Measurements from ENCODE around the gene FLVCR2. TPM values are rescaled to one million over a fixed set of nuclear protein-coding genes. Genes with fewer than 3 reads are reported as not detected.

The FLVCR2 gene
- polyA plus RNA-seq, 3 donors = 13.2 to 36.6 (median 16.3) TPM

GRCh38 chr14:75562489-75562888, 15.9 kb upstream of the FLVCR2 start:
- TF ChIP-seq CTCF (IDR thresholded peaks at IDR 0.05) = no peak
- H3K4me3 Mint-ChIP-seq = no peak overlapping the region
- H3K4me1 ChIP-seq (ENCODE audit: control insufficient read depth in 1 of 2, insufficient read depth in 2 of 2, low read length in 2 of 2) = peaks cover 22 to 26% of the 10 kb centered on the region in 2 donors
- no peaks in the 10 kb centered on the region for H4K20me1 ChIP-seq (ENCODE audit: insufficient read depth, low read length)
- H3K27ac ChIP-seq (ENCODE audit: low read depth in 1 of 2, low read length in 2 of 2) = no peak overlapping the region
- no peak overlapping the region for H3K4me3 ChIP-seq (replicated peaks in 1 of 3; ENCODE audit: low read depth in 2 of 3, low read length in 3 of 3)
- intact Hi-C loops (cut with micrococcal nuclease) = no loop called here
- no peak for DNase-seq
- no peaks in the 10 kb centered on the region for H3K36me3 Mint-ChIP-seq
- H3K36me3 ChIP-seq (replicated peaks in 1 of 2; ENCODE audit: control insufficient read depth in 1 of 2, insufficient read depth in 2 of 2, low read length in 2 of 2) = no peaks in the 10 kb centered on the region
- H3K27me3 Mint-ChIP-seq (ENCODE audit: low read depth in 3 of 3) = peaks cover 3 to 6% (median 3%) of the 10 kb centered on the region in 3 donors
- no peaks in the 10 kb centered on the region for H3K27me3 ChIP-seq (ENCODE audit: control insufficient read depth in 2 of 2, insufficient read depth in 2 of 2, low read length in 2 of 2)
- WGBS (ENCODE audit: insufficient coverage) = 100% methylated on average over 1 of the region's 4 CpGs
- peaks cover 0 to 3% (median under 1%) of the 10 kb centered on the region in 7 donors for H3K9me3 Mint-ChIP-seq
- H3K4me2 ChIP-seq (replicated peaks; ENCODE audit: extremely low read depth, low read length, poor library complexity, severe bottlenecking) = no peak overlapping the region
- H3K4me1 Mint-ChIP-seq = peaks cover 32% of the 10 kb centered on the region
- H3K9ac ChIP-seq (ENCODE audit: insufficient read depth, low read length, poor library complexity, severe bottlenecking) = no peak overlapping the region
- H3K79me2 ChIP-seq (ENCODE audit: insufficient read depth, low read length) = no peaks in the 10 kb centered on the region
- no peak overlapping the region for H3K27ac Mint-ChIP-seq
- peaks cover 0 to 3% of the 10 kb centered on the region in 2 donors for H3K9me3 ChIP-seq (replicated peaks in 1 of 2; ENCODE audit: control insufficient read depth in 1 of 2, insufficient read depth in 1 of 2, low read length in 2 of 2)
- H2AFZ ChIP-seq (ENCODE audit: insufficient read depth, low read depth, low read length, poor library complexity, severe bottlenecking) = no peak overlapping the region

- H2AFZ ChIP-seq (ENCODE audit: insufficient read depth, low read depth, low read length, poor library complexity, severe bottlenecking) = no peak overlapping the region
- H3K4me3 Mint-ChIP-seq = no peak overlapping the region
- no peaks in the 10 kb centered on the region for H3K9me3 ChIP-seq (replicated peaks in 1 of 2; ENCODE audit: control insufficient read depth in 1 of 2, insufficient read depth in 1 of 2, low read length in 2 of 2)
- peaks cover 32% of the 10 kb centered on the region for H3K4me1 Mint-ChIP-seq
- peak overlapping the region in 1 of 7 donors; percentile 46 for H3K27ac Mint-ChIP-seq
- H3K4me1 ChIP-seq (ENCODE audit: control insufficient read depth in 1 of 2, insufficient read depth in 2 of 2, low read length in 2 of 2) = peaks cover 22 to 26% of the 10 kb centered on the region in 2 donors
- H3K9me3 Mint-ChIP-seq = peaks cover 0 to 1% (median 0%) of the 10 kb centered on the region in 7 donors
- H3K27ac ChIP-seq (ENCODE audit: low read depth in 1 of 2, low read length in 2 of 2) = no peak overlapping the region
- H3K27me3 ChIP-seq (ENCODE audit: control insufficient read depth in 2 of 2, insufficient read depth in 2 of 2, low read length in 2 of 2) = no peaks in the 10 kb centered on the region
- H3K36me3 ChIP-seq (replicated peaks in 1 of 2; ENCODE audit: control insufficient read depth in 1 of 2, insufficient read depth in 2 of 2, low read length in 2 of 2) = no peaks in the 10 kb centered on the region
- no CpG with 5 or more reads among the region's 4 CpGs for WGBS (ENCODE audit: insufficient coverage)
- H4K20me1 ChIP-seq (ENCODE audit: insufficient read depth, low read length) = no peaks in the 10 kb centered on the region
- intact Hi-C loops (cut with micrococcal nuclease) = no loop called here
- no peak overlapping the region for H3K9ac ChIP-seq (ENCODE audit: insufficient read depth, low read length, poor library complexity, severe bottlenecking)
- H3K36me3 Mint-ChIP-seq = no peaks in the 10 kb centered on the region
- H3K79me2 ChIP-seq (ENCODE audit: insufficient read depth, low read length) = no peaks in the 10 kb centered on the region
- no peak overlapping the region for H3K4me2 ChIP-seq (replicated peaks; ENCODE audit: extremely low read depth, low read length, poor library complexity, severe bottlenecking)
- TF ChIP-seq CTCF (IDR thresholded peaks at IDR 0.05) = no peak
- no peak overlapping the region for H3K4me3 ChIP-seq (replicated peaks in 1 of 3; ENCODE audit: low read depth in 2 of 3, low read length in 3 of 3)
- H3K27me3 Mint-ChIP-seq (ENCODE audit: low read depth in 3 of 3) = peaks cover 3 to 6% (median 5%) of the 10 kb centered on the region in 3 donors
- DNase-seq = no peak
Measured at GRCh38 chr14:75563931-75564330, 14.5 kb upstream of the FLVCR2 start.

Measured in CD14-positive monocyte (primary cell).